HEK293 (cell line): ENCODE data around the gene AMPH.

Experiments
- CTCF ChIP-seq: fragments of 450-650 bp; formaldehyde crosslinking; IDR thresholded peaks from 2 replicates; pipeline ENCODE4 v1.5.1; 2016; ENCODE audit warnings: missing biosample characterization, missing genetic modification characterization
- ZBTB21 ChIP-seq: fragments of 450-650 bp; formaldehyde crosslinking; IDR thresholded peaks from 2 replicates; pipeline ENCODE4 v1.5.1; 2017; ENCODE audit warnings: missing biosample characterization, missing genetic modification characterization
- ZNF114 ChIP-seq: fragments of 450-650 bp; formaldehyde crosslinking; IDR thresholded peaks from 2 replicates; pipeline ENCODE4 v1.5.0; 2017; ENCODE audit warnings: missing biosample characterization, missing genetic modification characterization
- TF ChIP-seq, protein P1 (sequence below): fragments of 450-650 bp; formaldehyde crosslinking; IDR thresholded peaks from 2 replicates; pipeline ENCODE4 v1.5.1; 2016; ENCODE audit warnings: missing biosample characterization, missing genetic modification characterization
- TF ChIP-seq, protein P2 (sequence below): fragments of 450-650 bp; formaldehyde crosslinking; IDR thresholded peaks from 2 replicates; pipeline ENCODE4 v1.5.1; 2016; ENCODE audit warnings: missing biosample characterization, missing genetic modification characterization

DNA sequence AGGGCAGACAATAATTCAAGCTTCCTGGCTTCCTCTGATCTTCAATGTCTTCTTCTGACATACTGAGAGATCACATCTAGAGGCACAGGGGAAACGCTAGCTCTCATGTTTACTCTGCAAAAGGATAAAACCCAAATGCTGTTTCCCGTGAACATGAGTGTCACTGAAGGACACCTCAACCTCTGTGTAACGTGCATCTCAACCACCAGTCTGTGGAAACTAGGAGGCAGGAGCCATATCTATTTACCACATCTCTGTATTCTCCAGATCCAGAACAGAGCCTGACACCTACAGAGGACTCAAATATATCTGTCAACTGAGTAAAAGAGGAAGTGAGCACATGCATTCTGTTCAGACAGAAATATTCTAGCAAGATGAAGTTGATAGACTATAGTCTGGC is 217.4 kb downstream of the AMPH start:
- no peak for TF ChIP-seq ZBTB21 (tag by site-specific recombination)
- TF ChIP-seq, protein P1, sequence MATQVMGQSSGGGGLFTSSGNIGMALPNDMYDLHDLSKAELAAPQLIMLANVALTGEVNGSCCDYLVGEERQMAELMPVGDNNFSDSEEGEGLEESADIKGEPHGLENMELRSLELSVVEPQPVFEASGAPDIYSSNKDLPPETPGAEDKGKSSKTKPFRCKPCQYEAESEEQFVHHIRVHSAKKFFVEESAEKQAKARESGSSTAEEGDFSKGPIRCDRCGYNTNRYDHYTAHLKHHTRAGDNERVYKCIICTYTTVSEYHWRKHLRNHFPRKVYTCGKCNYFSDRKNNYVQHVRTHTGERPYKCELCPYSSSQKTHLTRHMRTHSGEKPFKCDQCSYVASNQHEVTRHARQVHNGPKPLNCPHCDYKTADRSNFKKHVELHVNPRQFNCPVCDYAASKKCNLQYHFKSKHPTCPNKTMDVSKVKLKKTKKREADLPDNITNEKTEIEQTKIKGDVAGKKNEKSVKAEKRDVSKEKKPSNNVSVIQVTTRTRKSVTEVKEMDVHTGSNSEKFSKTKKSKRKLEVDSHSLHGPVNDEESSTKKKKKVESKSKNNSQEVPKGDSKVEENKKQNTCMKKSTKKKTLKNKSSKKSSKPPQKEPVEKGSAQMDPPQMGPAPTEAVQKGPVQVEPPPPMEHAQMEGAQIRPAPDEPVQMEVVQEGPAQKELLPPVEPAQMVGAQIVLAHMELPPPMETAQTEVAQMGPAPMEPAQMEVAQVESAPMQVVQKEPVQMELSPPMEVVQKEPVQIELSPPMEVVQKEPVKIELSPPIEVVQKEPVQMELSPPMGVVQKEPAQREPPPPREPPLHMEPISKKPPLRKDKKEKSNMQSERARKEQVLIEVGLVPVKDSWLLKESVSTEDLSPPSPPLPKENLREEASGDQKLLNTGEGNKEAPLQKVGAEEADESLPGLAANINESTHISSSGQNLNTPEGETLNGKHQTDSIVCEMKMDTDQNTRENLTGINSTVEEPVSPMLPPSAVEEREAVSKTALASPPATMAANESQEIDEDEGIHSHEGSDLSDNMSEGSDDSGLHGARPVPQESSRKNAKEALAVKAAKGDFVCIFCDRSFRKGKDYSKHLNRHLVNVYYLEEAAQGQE (tag by site-specific recombination), result no peak
- no peak for TF ChIP-seq CTCF (tag by site-specific recombination)
- TF ChIP-seq ZNF114 (tag by site-specific recombination), result no peak
- TF ChIP-seq, protein P2, sequence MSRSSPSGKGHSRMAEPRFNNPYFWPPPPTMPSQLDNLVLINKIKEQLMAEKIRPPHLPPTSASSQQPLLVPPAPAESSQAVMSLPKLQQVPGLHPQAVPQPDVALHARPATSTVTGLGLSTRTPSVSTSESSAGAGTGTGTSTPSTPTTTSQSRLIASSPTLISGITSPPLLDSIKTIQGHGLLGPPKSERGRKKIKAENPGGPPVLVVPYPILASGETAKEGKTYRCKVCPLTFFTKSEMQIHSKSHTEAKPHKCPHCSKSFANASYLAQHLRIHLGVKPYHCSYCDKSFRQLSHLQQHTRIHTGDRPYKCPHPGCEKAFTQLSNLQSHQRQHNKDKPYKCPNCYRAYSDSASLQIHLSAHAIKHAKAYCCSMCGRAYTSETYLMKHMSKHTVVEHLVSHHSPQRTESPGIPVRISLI (tag by site-specific recombination), result no peak
